ENCODE data around the gene SESN1.

The SESN1 gene

DNA sequence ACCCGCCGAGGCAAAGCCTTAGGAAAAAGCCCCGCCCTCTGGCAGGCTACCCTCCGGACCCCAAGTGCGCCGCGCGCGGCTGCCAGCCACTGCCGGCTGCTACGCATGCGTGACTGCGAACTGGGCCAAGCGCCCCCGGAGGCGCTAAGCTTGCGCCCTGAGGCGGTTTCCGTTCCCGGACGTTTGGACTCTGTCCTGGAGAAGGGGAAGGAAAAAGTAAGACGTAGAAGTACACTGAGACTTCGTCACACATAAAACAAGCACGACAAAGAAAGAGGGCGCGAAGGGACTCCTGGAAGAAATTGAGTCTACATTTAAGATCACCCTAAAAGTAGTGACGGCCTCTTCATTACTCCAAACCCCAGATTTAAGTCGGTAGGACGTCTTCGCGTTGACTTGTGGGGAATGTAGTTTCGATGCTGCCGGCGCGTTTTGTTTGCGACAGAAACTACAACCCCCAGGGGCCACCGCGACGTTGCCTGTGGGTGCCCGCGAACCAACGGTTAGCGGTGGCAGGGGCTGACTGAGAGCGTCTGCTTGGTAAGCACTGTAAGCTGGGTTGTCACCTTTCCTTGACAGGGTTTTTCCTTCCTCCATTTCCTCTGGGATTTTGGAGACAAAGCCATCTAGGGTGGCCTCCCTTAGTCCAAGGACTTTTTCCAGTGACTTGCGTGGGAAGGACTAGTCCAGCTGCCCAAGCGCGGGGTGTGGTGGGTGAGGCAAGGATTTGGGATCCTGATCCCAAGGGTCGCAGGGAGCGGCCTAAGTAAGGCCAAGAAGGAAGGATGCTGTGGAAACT is 589 bp upstream of the SESN1 start, which contains the start of gene CEP57L1:
CEP57L1 (plus strand) TSS at position 472 of the 799 bp plus-strand sequence. CDS start 49,715 bp downstream, outside the sequence.
- Histone ChIP-seq H3K9ac (ENCODE audit: low read depth, low read length, poor library complexity, severe bottlenecking) (peak within 1 kb of the TSS; percentile 94), H3F3A (ENCODE audit: low read depth) (no peaks in the 10 kb centered on the region), H3K36me3 (ENCODE audit: insufficient read depth, low read length) (no peaks in the 10 kb centered on the region), H3K4me2 (ENCODE audit: low read depth, low read length, poor library complexity, severe bottlenecking) (peak within 1 kb of the TSS; percentile 90), H2AFZ (ENCODE audit: low read length) (peak within 1 kb of the TSS; percentile 96), H3K79me2 (ENCODE audit: insufficient read depth, low read length) (peaks cover 77% of the 10 kb centered on the region), H3K4me1 (ENCODE audit: insufficient read depth, low read length, poor library complexity, severe bottlenecking) (peaks cover 50% of the 10 kb centered on the region), H3K4me3 (ENCODE audit: low read length, poor library complexity, severe bottlenecking) (peak within 1 kb of the TSS; percentile 91), H3K9me2 (replicated peaks; ENCODE audit: low read depth, low read length) (no peaks in the 10 kb centered on the region), H3K9me3 (ENCODE audit: insufficient read depth, low read depth, low read length) (no peaks in the 10 kb centered on the region), H3K27me3 (ENCODE audit: insufficient read depth, low read length, poor library complexity, severe bottlenecking) (no peaks in the 10 kb centered on the region), H4K20me1 (ENCODE audit: insufficient read depth, low read length, poor library complexity, severe bottlenecking) (peaks cover 27% of the 10 kb centered on the region)
- TF ChIP-seq EZH2phosphoT487 (IDR thresholded peaks at IDR 0.05; ENCODE audit: borderline replicate concordance) = no peak
- TF ChIP-seq, protein P1, sequence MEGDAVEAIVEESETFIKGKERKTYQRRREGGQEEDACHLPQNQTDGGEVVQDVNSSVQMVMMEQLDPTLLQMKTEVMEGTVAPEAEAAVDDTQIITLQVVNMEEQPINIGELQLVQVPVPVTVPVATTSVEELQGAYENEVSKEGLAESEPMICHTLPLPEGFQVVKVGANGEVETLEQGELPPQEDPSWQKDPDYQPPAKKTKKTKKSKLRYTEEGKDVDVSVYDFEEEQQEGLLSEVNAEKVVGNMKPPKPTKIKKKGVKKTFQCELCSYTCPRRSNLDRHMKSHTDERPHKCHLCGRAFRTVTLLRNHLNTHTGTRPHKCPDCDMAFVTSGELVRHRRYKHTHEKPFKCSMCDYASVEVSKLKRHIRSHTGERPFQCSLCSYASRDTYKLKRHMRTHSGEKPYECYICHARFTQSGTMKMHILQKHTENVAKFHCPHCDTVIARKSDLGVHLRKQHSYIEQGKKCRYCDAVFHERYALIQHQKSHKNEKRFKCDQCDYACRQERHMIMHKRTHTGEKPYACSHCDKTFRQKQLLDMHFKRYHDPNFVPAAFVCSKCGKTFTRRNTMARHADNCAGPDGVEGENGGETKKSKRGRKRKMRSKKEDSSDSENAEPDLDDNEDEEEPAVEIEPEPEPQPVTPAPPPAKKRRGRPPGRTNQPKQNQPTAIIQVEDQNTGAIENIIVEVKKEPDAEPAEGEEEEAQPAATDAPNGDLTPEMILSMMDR (conservative IDR thresholded peaks at IDR 0.05; ENCODE audit: low read length) = peak; percentile 16; the same call in 1 of the 2 replicates

- H3K79me2 ChIP-seq (ENCODE audit: insufficient read depth, low read length) = peaks cover 78% of the 10 kb centered on the region
- H3K9me2 ChIP-seq (replicated peaks; ENCODE audit: low read depth, low read length) = no peaks in the 10 kb centered on the region
- H3F3A ChIP-seq (ENCODE audit: low read depth) = no peaks in the 10 kb centered on the region
- peak overlapping the region; percentile 90 for H3K4me2 ChIP-seq (ENCODE audit: low read depth, low read length, poor library complexity, severe bottlenecking)
- H4K20me1 ChIP-seq (ENCODE audit: insufficient read depth, low read length, poor library complexity, severe bottlenecking) = peaks cover 34% of the 10 kb centered on the region
- H2AFZ ChIP-seq (ENCODE audit: low read length) = peak overlapping the region; percentile 41; the same call in 1 of the 2 replicates
- H3K4me1 ChIP-seq (ENCODE audit: insufficient read depth, low read length, poor library complexity, severe bottlenecking) = peaks cover 60% of the 10 kb centered on the region
- H3K9ac ChIP-seq (ENCODE audit: low read depth, low read length, poor library complexity, severe bottlenecking) = peak overlapping the region; percentile 94
- TF ChIP-seq, protein P1 (conservative IDR thresholded peaks at IDR 0.05; ENCODE audit: low read length) = no peak
- TF ChIP-seq EZH2phosphoT487 (IDR thresholded peaks at IDR 0.05; ENCODE audit: borderline replicate concordance) = no peak
- peak overlapping the region; percentile 91 for H3K4me3 ChIP-seq (ENCODE audit: low read length, poor library complexity, severe bottlenecking)
- H3K27me3 ChIP-seq (ENCODE audit: insufficient read depth, low read length, poor library complexity, severe bottlenecking) = no peaks in the 10 kb centered on the region
- H3K36me3 ChIP-seq (ENCODE audit: insufficient read depth, low read length) = no peaks in the 10 kb centered on the region
- no peaks in the 10 kb centered on the region for H3K9me3 ChIP-seq (ENCODE audit: insufficient read depth, low read depth, low read length)
These were observed 772 bp downstream of the SESN1 start for GRCh38 chr6:109093732-109094415.

- Histone ChIP-seq H3K9ac (ENCODE audit: low read depth, low read length, poor library complexity, severe bottlenecking) (peak overlapping the region; percentile 94), H3K79me2 (ENCODE audit: insufficient read depth, low read length) (peaks cover 77% of the 10 kb centered on the region), H2AFZ (ENCODE audit: low read length) (no peak overlapping the region), H3K9me3 (ENCODE audit: insufficient read depth, low read depth, low read length) (no peaks in the 10 kb centered on the region), H3K4me2 (ENCODE audit: low read depth, low read length, poor library complexity, severe bottlenecking) (peak overlapping the region; percentile 90), H3K4me1 (ENCODE audit: insufficient read depth, low read length, poor library complexity, severe bottlenecking) (peaks cover 68% of the 10 kb centered on the region), H3F3A (ENCODE audit: low read depth) (no peaks in the 10 kb centered on the region), H3K36me3 (ENCODE audit: insufficient read depth, low read length) (no peaks in the 10 kb centered on the region), H3K9me2 (replicated peaks; ENCODE audit: low read depth, low read length) (no peaks in the 10 kb centered on the region), H3K27me3 (ENCODE audit: insufficient read depth, low read length, poor library complexity, severe bottlenecking) (no peaks in the 10 kb centered on the region), H4K20me1 (ENCODE audit: insufficient read depth, low read length, poor library complexity, severe bottlenecking) (peaks cover 34% of the 10 kb centered on the region), H3K4me3 (ENCODE audit: low read length, poor library complexity, severe bottlenecking) (peak overlapping the region; percentile 91)
- TF ChIP-seq EZH2phosphoT487 (IDR thresholded peaks at IDR 0.05; ENCODE audit: borderline replicate concordance) = no peak
- TF ChIP-seq, protein P1 (conservative IDR thresholded peaks at IDR 0.05; ENCODE audit: low read length) = no peak
These were observed 2.6 kb downstream of the SESN1 start for GRCh38 chr6:109092074-109092473.
